T-cell (primary cell): ENCODE results near the gene CAMK2N2. TPM values are rescaled to one million over a fixed set of nuclear protein-coding genes. Genes with fewer than 3 reads are reported as not detected.

Source experiments
- ATAC-seq, 4 experiments: fragments of 200-7000 bp in 3 of 4; fragments of 150-1000 bp in 1 of 4; cut with Tn5 transposase; replicated peaks in 1 of 4; 1 replicate in 3 of 4; 2 replicates in 1 of 4; pipeline ENCODE4 v1.10.0; 2021; ENCODE audit warnings: moderate library complexity in 3 of 4, mild to moderate bottlenecking in 2 of 4, moderate number of reproducible peaks in 1 of 4
- CTCF ChIA-PET, 2 donors: fragments of 300-600 bp; sonication (Branson Sonifier 250); formaldehyde crosslinking; loops; one replicate each; lab custom pipeline; 2022; ENCODE audit warnings: antibody characterized with exemption in 2 of 2; lab: Charles Lee
- POLR2A ChIA-PET, 2 donors: fragments of 300-600 bp; sonication (Branson Sonifier 250); formaldehyde crosslinking; loops; one replicate each; lab custom pipeline; 2022; ENCODE audit warnings: antibody characterized with exemption in 2 of 2; lab: Charles Lee
- DNase-seq, 35 experiments: peaks; one replicate each; pipeline versions ENCODE4 v3.0.0 to v3.0.0-alpha.2; 2013 to 2023
- H3K27ac ChIP-seq: one replicate; pipeline ENCODE4 v1.5.1; 2013; ENCODE audit warnings: low read length
- H3K27me3 ChIP-seq, 2 experiments: replicated peaks in 1 of 2; 1 replicate in 1 of 2; 2 replicates in 1 of 2; pipeline versions ENCODE4 v1.6.1 to v1.7.0; 2013; ENCODE audit warnings: low read length in 1 of 2, mixed read lengths in 1 of 2; ENCODE audit not compliant: control insufficient read depth in 2 of 2, insufficient read depth in 2 of 2; ENCODE audit errors: extremely low read depth in 1 of 2
- H3K36me3 ChIP-seq, 2 donors: 1 replicate in 1 of 2; 2 replicates in 1 of 2; pipeline versions ENCODE4 v1.6.1 to v1.7.0; 2013; ENCODE audit warnings: low read length in 1 of 2; ENCODE audit not compliant: control insufficient read depth in 2 of 2, insufficient read depth in 1 of 2; ENCODE audit errors: extremely low read depth in 1 of 2
- H3K4me1 ChIP-seq, 2 experiments: 1 replicate in 1 of 2; 2 replicates in 1 of 2; pipeline versions ENCODE4 v1.6.1 to v1.7.0; 2013; ENCODE audit warnings: low read length in 2 of 2, mixed read lengths in 1 of 2; ENCODE audit not compliant: insufficient read depth in 2 of 2, control insufficient read depth in 1 of 2; ENCODE audit errors: extremely low read depth in 1 of 2
- H3K4me3 ChIP-seq, 2 donors: 1 replicate in 1 of 2; 2 replicates in 1 of 2; pipeline versions ENCODE4 v1.5.1 to v1.7.0; 2013; ENCODE audit warnings: mild to moderate bottlenecking in 2 of 2, low read length in 1 of 2, moderate library complexity in 1 of 2; ENCODE audit not compliant: control insufficient read depth in 1 of 2; ENCODE audit errors: extremely low read depth in 1 of 2
- H3K9me3 ChIP-seq: 2 replicates; pipeline ENCODE4 v1.7.0; 2013
- H3K27ac Mint-ChIP-seq, 2 donors: one replicate each; pipeline ENCODE4 v1.8.0; 2020 to 2021; ENCODE audit warnings: mild to moderate bottlenecking in 2 of 2, mixed read lengths in 2 of 2
- H3K27me3 Mint-ChIP-seq, 2 donors: one replicate each; pipeline ENCODE4 v1.8.0; 2021 to 2022; ENCODE audit warnings: mixed read lengths in 2 of 2
- H3K36me3 Mint-ChIP-seq: one replicate; pipeline ENCODE4 v1.8.0; 2021; ENCODE audit warnings: mixed read lengths
- H3K4me1 Mint-ChIP-seq, 3 donors: one replicate each; pipeline ENCODE4 v1.8.0; 2020 to 2022; ENCODE audit warnings: mixed read lengths in 3 of 3, mild to moderate bottlenecking in 1 of 3
- H3K4me3 Mint-ChIP-seq, 3 donors: one replicate each; pipeline ENCODE4 v1.8.0; 2020 to 2022; ENCODE audit warnings: mild to moderate bottlenecking in 3 of 3, mixed read lengths in 3 of 3, moderate library complexity in 3 of 3
- H3K9me3 Mint-ChIP-seq, 3 donors: one replicate each; pipeline ENCODE4 v1.8.0; 2020 to 2022; ENCODE audit warnings: mixed read lengths in 3 of 3
- WGBS: methylation state at CpG from one replicate; pipeline ENCODE4 v1.1.5; 2013; ENCODE audit warnings: missing lambda C conversion rate; ENCODE audit not compliant: insufficient coverage; 5-methylcytosine and 5-hydroxymethylcytosine counted together
- total RNA-seq, 35 experiments: library from RNA in 6 of 35; stranded (reverse) in 6 of 35; fragments of 120-200 nt in 1 of 35; gene quantifications; one replicate each; pipeline versions ENCODE4 v1.2.1 to v1.2.4 and lab custom pipeline; 2013 to 2026

Gene CAMK2N2
- total RNA-seq, 5 donors from 2014 or later (not counting 1 experiment from before 2014, with no cell fraction given) = 0.19 TPM; not detected in 4

GRCh38 chr3:184242297-184242685 is 19.1 kb downstream of the CAMK2N2 start:
- WGBS = 97% methylated on average over 4 of the region's 5 CpGs
- Histone ChIP-seq H3K27ac (no peak overlapping the region), H3K4me1 (peaks cover 0 to 4% of the 10 kb centered on the region in 2 experiments), H3K4me3 (no peak overlapping the region), H3K36me3 (peaks cover 11 to 41% of the 10 kb centered on the region in 2 donors), H3K27me3 (peaks cover 0 to 3% of the 10 kb centered on the region in 2 experiments), H3K9me3 (no peaks in the 10 kb centered on the region)
- ChIA-PET CTCF (interaction anchor here in 1 of 2 donors (0.6 kb wide), 1 partner anchor 11 kb away, joined by 4 read pairs; no protein-coding TSS in a partner anchor), POLR2A (no interaction called here)
- Mint-ChIP-seq H3K27me3 (no peaks in the 10 kb centered on the region), H3K9me3 (no peaks in the 10 kb centered on the region), H3K4me1 (peaks cover 0 to 20% (median 3%) of the 10 kb centered on the region in 3 donors), H3K27ac (no peak overlapping the region), H3K36me3 (peaks cover 30% of the 10 kb centered on the region), H3K4me3 (no peak overlapping the region)
- DNase-seq (no peak), ATAC-seq (no peak)

- DNase-seq (peak in 3 of 35 experiments; percentile 10 to 23 (median 20)), ATAC-seq (peak; percentile 32 to 51 (median 48))
- Mint-ChIP-seq H3K36me3 (peaks cover 30% of the 10 kb centered on the region), H3K27me3 (no peaks in the 10 kb centered on the region), H3K27ac (no peak overlapping the region), H3K9me3 (no peaks in the 10 kb centered on the region), H3K4me3 (no peak overlapping the region), H3K4me1 (peaks cover 0 to 20% (median 3%) of the 10 kb centered on the region in 3 donors)
- peaks cover 0 to 3% of the 10 kb centered on the region in 2 experiments for H3K27me3 ChIP-seq
- peaks cover 11 to 41% of the 10 kb centered on the region in 2 donors for H3K36me3 ChIP-seq
- POLR2A ChIA-PET = interaction anchor here in 1 of 2 donors (0.6 kb wide), 1 partner anchor 16 kb away, joined by 4 read pairs; no protein-coding TSS in a partner anchor
- CTCF ChIA-PET = interaction anchor here in 1 of 2 donors (0.6 kb wide), 1 partner anchor 12 kb away, joined by 4 read pairs; no protein-coding TSS in a partner anchor
- 81% methylated on average over 42 of the region's 46 CpGs for WGBS
- no peaks in the 10 kb centered on the region for H3K4me1 ChIP-seq
- H3K9me3 ChIP-seq = no peaks in the 10 kb centered on the region
- H3K27ac ChIP-seq = no peak overlapping the region
- no peak overlapping the region for H3K4me3 ChIP-seq
Measured at GRCh38 chr3:184241447-184242296, 19.7 kb downstream of the CAMK2N2 start.

GRCh38 chr3:184241141-184241446 is 20.3 kb downstream of the CAMK2N2 start:
- H3K27ac ChIP-seq = no peak overlapping the region
- Mint-ChIP-seq H3K4me3 (no peak overlapping the region), H3K27me3 (no peaks in the 10 kb centered on the region), H3K4me1 (peaks cover 0 to 19% (median 2%) of the 10 kb centered on the region in 3 donors), H3K27ac (no peak overlapping the region), H3K9me3 (no peaks in the 10 kb centered on the region), H3K36me3 (peaks cover 29% of the 10 kb centered on the region)
- no peaks in the 10 kb centered on the region for H3K4me1 ChIP-seq
- H3K9me3 ChIP-seq = no peaks in the 10 kb centered on the region
- H3K27me3 ChIP-seq = peaks cover 0 to 7% of the 10 kb centered on the region in 2 experiments
- no peak for ATAC-seq
- H3K36me3 ChIP-seq = peaks cover 11 to 41% of the 10 kb centered on the region in 2 donors
- 82% methylated on average over 17 of the region's 17 CpGs for WGBS
- no peak for DNase-seq
- H3K4me3 ChIP-seq = no peak overlapping the region
- ChIA-PET CTCF (interaction anchor here in 1 of 2 donors (2.1 kb wide), 1 partner anchor 14 kb away, joined by 8 read pairs; no protein-coding TSS in a partner anchor), POLR2A (no interaction called here)

GRCh38 chr3:184240384-184241140 is 20.8 kb downstream of the CAMK2N2 start:
- 57% methylated on average over 1 of the region's 4 CpGs for WGBS
- Mint-ChIP-seq H3K36me3 (peaks cover 24% of the 10 kb centered on the region), H3K4me3 (no peak overlapping the region), H3K27me3 (no peaks in the 10 kb centered on the region), H3K27ac (no peak overlapping the region), H3K4me1 (peaks cover 0 to 15% (median 0%) of the 10 kb centered on the region in 3 donors), H3K9me3 (no peaks in the 10 kb centered on the region)
- no peaks in the 10 kb centered on the region for H3K9me3 ChIP-seq
- CTCF ChIA-PET = interaction anchor here in 1 of 2 donors (2.1 kb wide), 1 partner anchor 14 kb away, joined by 8 read pairs; no protein-coding TSS in a partner anchor
- ATAC-seq (peak in 2 of 4 experiments; percentile 24 to 35), DNase-seq (peak in 2 of 35 experiments; percentile 6 to 22)
- POLR2A ChIA-PET = no interaction called here
- no peak overlapping the region for H3K4me3 ChIP-seq
- H3K27me3 ChIP-seq = peaks cover 0 to 7% of the 10 kb centered on the region in 2 experiments
- no peak overlapping the region for H3K27ac ChIP-seq
- H3K4me1 ChIP-seq = no peaks in the 10 kb centered on the region
- peaks cover 11 to 36% of the 10 kb centered on the region in 2 donors for H3K36me3 ChIP-seq

GRCh38 chr3:184239708-184240107 is 21.6 kb downstream of the CAMK2N2 start:
- Histone ChIP-seq H3K36me3 (peaks cover 11 to 28% of the 10 kb centered on the region in 2 donors), H3K27ac (no peak overlapping the region), H3K4me3 (no peak overlapping the region), H3K9me3 (no peaks in the 10 kb centered on the region), H3K27me3 (peaks cover 0 to 7% of the 10 kb centered on the region in 2 experiments), H3K4me1 (no peaks in the 10 kb centered on the region)
- CTCF ChIA-PET = interaction anchor here in 1 of 2 donors (2.1 kb wide), 1 partner anchor 13 kb away, joined by 8 read pairs; no protein-coding TSS in a partner anchor
- no peaks in the 10 kb centered on the region for H3K27me3 Mint-ChIP-seq
- DNase-seq = no peak
- no peaks in the 10 kb centered on the region for H3K9me3 Mint-ChIP-seq
- POLR2A ChIA-PET = no interaction called here
- no peak overlapping the region for H3K4me3 Mint-ChIP-seq
- ATAC-seq = no peak
- WGBS = 81% methylated on average over 4 of the region's 7 CpGs
- peaks cover 18% of the 10 kb centered on the region for H3K36me3 Mint-ChIP-seq
- peaks cover 0 to 10% (median 0%) of the 10 kb centered on the region in 3 donors for H3K4me1 Mint-ChIP-seq
- H3K27ac Mint-ChIP-seq = no peak overlapping the region

GRCh38 chr3:184239221-184239620 is 22.1 kb downstream of the CAMK2N2 start:
- Histone ChIP-seq H3K36me3 (peaks cover 11 to 23% of the 10 kb centered on the region in 2 donors), H3K27ac (no peak overlapping the region), H3K4me1 (no peaks in the 10 kb centered on the region), H3K4me3 (no peak overlapping the region), H3K9me3 (no peaks in the 10 kb centered on the region), H3K27me3 (peaks cover 0 to 9% of the 10 kb centered on the region in 2 experiments)
- Mint-ChIP-seq H3K4me3 (no peak overlapping the region), H3K9me3 (no peaks in the 10 kb centered on the region), H3K27ac (no peak overlapping the region), H3K36me3 (peaks cover 14% of the 10 kb centered on the region), H3K4me1 (peaks cover 0 to 10% (median 0%) of the 10 kb centered on the region in 3 donors), H3K27me3 (no peaks in the 10 kb centered on the region)
- DNase-seq = no peak
- ATAC-seq = no peak
- CTCF ChIA-PET = interaction anchor here in 1 of 2 donors (2.1 kb wide), 1 partner anchor 12 kb away, joined by 8 read pairs; no protein-coding TSS in a partner anchor
- 89% methylated on average over 8 of the region's 8 CpGs for WGBS
- POLR2A ChIA-PET = no interaction called here
